Suprapubic skin (tissue), 4 donors: ENCODE data around the gene CCDC102B. TPM values are rescaled to one million over a fixed set of nuclear protein-coding genes. Genes with fewer than 3 reads are reported as not detected.

Experiments
- DNase-seq, 2 donors: peaks; one replicate each; pipeline ENCODE4 v3.0.0-alpha.2; 2019; ENCODE audit warnings: low spot score in 2 of 2
- H3K27ac ChIP-seq: fragments of 200-600 bp; sonication (generic); one replicate; pipeline ENCODE4 v1.5.1; 2019
- H3K27me3 ChIP-seq: fragments of 200-600 bp; sonication (generic); one replicate; pipeline ENCODE4 v1.5.1; 2019
- H3K36me3 ChIP-seq: fragments of 200-600 bp; sonication (generic); one replicate; pipeline ENCODE4 v1.5.1; 2019
- H3K4me1 ChIP-seq: fragments of 200-600 bp; sonication (generic); one replicate; pipeline ENCODE4 v1.5.1; 2019
- H3K4me3 ChIP-seq: fragments of 200-600 bp; sonication (generic); one replicate; pipeline ENCODE4 v1.5.1; 2019; ENCODE audit warnings: mild to moderate bottlenecking
- H3K9me3 ChIP-seq: fragments of 200-600 bp; sonication (generic); one replicate; pipeline ENCODE4 v1.5.1; 2019
- CTCF ChIP-seq, 2 donors: fragments of 200-600 bp in 1 of 2; fragments of 450-650 bp in 1 of 2; sonication (generic) in 1 of 2; IDR thresholded peaks; one replicate each; pipeline ENCODE4 v1.5.1; 2016 to 2019; ENCODE audit warnings: antibody characterized with exemption in 2 of 2, mild to moderate bottlenecking in 1 of 2, moderate library complexity in 1 of 2
- EP300 ChIP-seq: sonication (generic); formaldehyde crosslinking; IDR thresholded peaks from one replicate; pipeline ENCODE4 v1.6.1; 2017; ENCODE audit warnings: antibody characterized with exemption
- POLR2A ChIP-seq, 2 donors: fragments of 450-650 bp; IDR thresholded peaks; one replicate each; pipeline ENCODE4 v1.6.1; 2017; ENCODE audit warnings: antibody characterized with exemption in 2 of 2, mild to moderate bottlenecking in 2 of 2, moderate library complexity in 2 of 2
- POLR2AphosphoS5 ChIP-seq, 3 donors: sonication (generic); formaldehyde crosslinking; IDR thresholded peaks; one replicate each; pipeline ENCODE4 v1.6.1; 2017; ENCODE audit warnings: antibody characterized with exemption in 3 of 3
- WGBS: methylation state at CpG from one replicate; pipeline ENCODE4 v1.1.5; 2018; 5-methylcytosine and 5-hydroxymethylcytosine counted together
- total RNA-seq, 4 donors: library from RNA; depleted of rRNA; stranded (reverse); fragments of >200 nt; gene quantifications; one replicate each; pipeline ENCODE4 v1.1.0, GENCODE V29; 2016

Gene CCDC102B
- total RNA-seq, 4 donors from 2014 or later = 1.6 to 4.1 (median 2.7) TPM; not detected in 1

DNA sequence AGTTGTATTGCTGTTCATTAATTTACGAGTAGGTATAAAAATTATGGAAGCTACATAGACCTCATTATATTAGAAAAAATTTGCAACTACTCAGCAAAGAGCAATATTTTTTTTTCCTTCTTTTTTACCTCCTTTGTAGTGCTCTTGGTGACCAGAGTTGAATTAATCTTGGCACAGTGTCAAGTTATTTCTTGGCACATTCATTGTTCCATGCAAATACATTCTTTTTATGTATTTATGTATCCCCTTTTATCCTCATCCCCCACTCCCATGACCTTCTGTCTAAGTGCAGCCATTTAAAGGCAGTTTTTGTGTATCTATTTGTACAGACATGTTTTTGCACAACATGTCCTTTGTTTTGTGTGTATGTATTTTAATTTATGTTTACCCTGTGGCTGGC, 224.5 kb downstream of the CCDC102B start:
- Histone ChIP-seq H3K27ac (no peak overlapping the region), H3K27me3 (no peaks in the 10 kb centered on the region), H3K4me1 (no peaks in the 10 kb centered on the region), H3K36me3 (no peaks in the 10 kb centered on the region), H3K4me3 (no peak overlapping the region), H3K9me3 (no peaks in the 10 kb centered on the region)
- 83% methylated on average over 1 of the region's 1 CpG for WGBS
- no peak for DNase-seq
- TF ChIP-seq EP300 = no peak
- no peak for TF ChIP-seq POLR2AphosphoS5 (IDR thresholded peaks at IDR 0.05)
- no peak for TF ChIP-seq CTCF (IDR thresholded peaks at IDR 0.05)
- no peak for TF ChIP-seq POLR2A (IDR thresholded peaks at IDR 0.05)

DNA sequence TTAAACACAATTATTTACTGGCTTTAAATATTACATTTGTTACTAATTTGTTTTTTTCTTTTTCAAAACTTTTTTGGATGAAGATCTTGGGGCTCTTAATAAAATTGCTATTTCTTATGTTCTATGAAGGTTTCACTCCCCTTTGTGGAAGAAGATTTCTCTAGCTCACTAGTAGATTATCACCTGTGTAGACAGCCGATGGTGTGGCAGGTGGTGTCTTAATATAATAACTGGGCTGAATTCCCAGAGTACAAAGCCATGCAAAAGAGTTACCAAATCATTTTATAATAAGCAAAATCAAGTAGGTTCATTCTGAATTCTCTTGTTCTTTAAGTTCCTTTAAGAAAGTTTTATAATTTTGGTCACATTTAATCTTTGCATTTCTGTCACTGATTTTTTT, 233.7 kb downstream of the CCDC102B start:
- DNase-seq = no peak
- H3K36me3 ChIP-seq = no peaks in the 10 kb centered on the region
- TF ChIP-seq EP300 (no peak), POLR2A (IDR thresholded peaks at IDR 0.05) (no peak), CTCF (IDR thresholded peaks at IDR 0.05) (no peak), POLR2AphosphoS5 (IDR thresholded peaks at IDR 0.05) (no peak)
- H3K4me1 ChIP-seq = no peaks in the 10 kb centered on the region
- WGBS = 71% methylated on average over 1 of the region's 1 CpG
- no peaks in the 10 kb centered on the region for H3K27me3 ChIP-seq
- no peak overlapping the region for H3K4me3 ChIP-seq
- H3K9me3 ChIP-seq = no peaks in the 10 kb centered on the region
- no peak overlapping the region for H3K27ac ChIP-seq

GRCh38 chr18:69032009-69032408, 234.1 kb downstream of the CCDC102B start:
- TF ChIP-seq EP300 (no peak), POLR2AphosphoS5 (IDR thresholded peaks at IDR 0.05) (no peak), POLR2A (IDR thresholded peaks at IDR 0.05) (no peak), CTCF (IDR thresholded peaks at IDR 0.05) (no peak)
- Histone ChIP-seq H3K9me3 (no peaks in the 10 kb centered on the region), H3K27ac (no peak overlapping the region), H3K36me3 (no peaks in the 10 kb centered on the region), H3K27me3 (no peaks in the 10 kb centered on the region), H3K4me3 (no peak overlapping the region), H3K4me1 (no peaks in the 10 kb centered on the region)
- DNase-seq = no peak

- H3K27me3 ChIP-seq = no peaks in the 10 kb centered on the region
- H3K4me1 ChIP-seq = no peaks in the 10 kb centered on the region
- no peak for DNase-seq
- no peak overlapping the region for H3K4me3 ChIP-seq
- TF ChIP-seq EP300 (no peak), CTCF (IDR thresholded peaks at IDR 0.05) (no peak), POLR2A (IDR thresholded peaks at IDR 0.05) (no peak), POLR2AphosphoS5 (IDR thresholded peaks at IDR 0.05) (no peak)
- 61% methylated on average over 1 of the region's 1 CpG for WGBS
- no peaks in the 10 kb centered on the region for H3K36me3 ChIP-seq
- no peaks in the 10 kb centered on the region for H3K9me3 ChIP-seq
- no peak overlapping the region for H3K27ac ChIP-seq
Observed at GRCh38 chr18:69035756-69036155, 237.9 kb downstream of the CCDC102B start.

DNA sequence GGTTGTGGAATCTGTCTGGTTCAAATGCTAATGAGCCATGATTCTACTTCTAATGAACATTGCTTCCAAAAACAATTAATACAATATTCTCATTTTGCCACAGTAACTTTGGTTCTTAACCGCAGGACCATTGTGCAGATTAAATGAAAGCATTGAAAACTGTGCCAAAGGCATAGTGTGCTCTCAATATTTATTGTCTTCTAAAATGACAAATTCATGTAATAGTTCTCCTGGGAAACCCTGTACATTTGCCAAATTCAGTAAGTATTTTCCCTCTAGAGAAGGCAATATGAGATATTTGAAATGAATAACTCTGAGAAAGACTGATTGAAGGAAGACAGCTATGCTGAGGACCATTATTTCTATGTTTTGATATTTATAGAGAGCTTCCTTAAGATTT, 246.3 kb downstream of the CCDC102B start:
- no peak for TF ChIP-seq EP300
- no peak for TF ChIP-seq POLR2A (IDR thresholded peaks at IDR 0.05)
- TF ChIP-seq CTCF (IDR thresholded peaks at IDR 0.05) = no peak
- TF ChIP-seq POLR2AphosphoS5 (IDR thresholded peaks at IDR 0.05) = no peak
- Histone ChIP-seq H3K36me3 (no peaks in the 10 kb centered on the region), H3K4me1 (no peaks in the 10 kb centered on the region), H3K4me3 (no peak overlapping the region), H3K9me3 (no peaks in the 10 kb centered on the region), H3K27ac (no peak overlapping the region), H3K27me3 (no peaks in the 10 kb centered on the region)
- 24% methylated on average over 1 of the region's 1 CpG for WGBS
- DNase-seq = no peak
